Memory B cell (primary cell): ENCODE data around the gene CHST1.

ENCODE experiments used
- ATAC-seq: fragments of 150-1000 bp; cut with Tn5 transposase; 2 replicates; pipeline ENCODE4 v1.10.0; 2021; ENCODE audit warnings: low read depth, mild to moderate bottlenecking, moderate library complexity
- DNase-seq, 2 donors: peaks; one replicate each; pipeline ENCODE4 v3.0.0; 2022; ENCODE audit warnings: low spot score in 2 of 2
- H3K27ac Mint-ChIP-seq: one replicate; pipeline ENCODE4 v1.8.0; 2022; ENCODE audit warnings: mild to moderate bottlenecking, moderate library complexity, mixed read lengths
- H3K27me3 Mint-ChIP-seq: one replicate; pipeline ENCODE4 v1.8.0; 2022; ENCODE audit warnings: mixed read lengths
- H3K36me3 Mint-ChIP-seq: one replicate; pipeline ENCODE4 v1.8.0; 2022; ENCODE audit warnings: mild to moderate bottlenecking, mixed read lengths
- H3K4me1 Mint-ChIP-seq: one replicate; pipeline ENCODE4 v1.8.0; 2022; ENCODE audit warnings: mixed read lengths
- H3K4me3 Mint-ChIP-seq: one replicate; pipeline ENCODE4 v1.8.0; 2022; ENCODE audit warnings: mild to moderate bottlenecking, moderate library complexity, mixed read lengths
- H3K9me3 Mint-ChIP-seq: one replicate; pipeline ENCODE4 v1.8.0; 2022; ENCODE audit warnings: mixed read lengths

The CHST1 gene

GRCh38 chr11:45659031-45659817 is 6.2 kb downstream of the CHST1 start:
- ATAC-seq (no peak), DNase-seq (no peak)
- no peaks in the 10 kb centered on the region for H3K36me3 Mint-ChIP-seq
- peaks cover 29% of the 10 kb centered on the region for H3K27me3 Mint-ChIP-seq
- peaks cover 5% of the 10 kb centered on the region for H3K4me1 Mint-ChIP-seq
- no peaks in the 10 kb centered on the region for H3K9me3 Mint-ChIP-seq
- no peak overlapping the region for H3K4me3 Mint-ChIP-seq
- no peak overlapping the region for H3K27ac Mint-ChIP-seq

DNA sequence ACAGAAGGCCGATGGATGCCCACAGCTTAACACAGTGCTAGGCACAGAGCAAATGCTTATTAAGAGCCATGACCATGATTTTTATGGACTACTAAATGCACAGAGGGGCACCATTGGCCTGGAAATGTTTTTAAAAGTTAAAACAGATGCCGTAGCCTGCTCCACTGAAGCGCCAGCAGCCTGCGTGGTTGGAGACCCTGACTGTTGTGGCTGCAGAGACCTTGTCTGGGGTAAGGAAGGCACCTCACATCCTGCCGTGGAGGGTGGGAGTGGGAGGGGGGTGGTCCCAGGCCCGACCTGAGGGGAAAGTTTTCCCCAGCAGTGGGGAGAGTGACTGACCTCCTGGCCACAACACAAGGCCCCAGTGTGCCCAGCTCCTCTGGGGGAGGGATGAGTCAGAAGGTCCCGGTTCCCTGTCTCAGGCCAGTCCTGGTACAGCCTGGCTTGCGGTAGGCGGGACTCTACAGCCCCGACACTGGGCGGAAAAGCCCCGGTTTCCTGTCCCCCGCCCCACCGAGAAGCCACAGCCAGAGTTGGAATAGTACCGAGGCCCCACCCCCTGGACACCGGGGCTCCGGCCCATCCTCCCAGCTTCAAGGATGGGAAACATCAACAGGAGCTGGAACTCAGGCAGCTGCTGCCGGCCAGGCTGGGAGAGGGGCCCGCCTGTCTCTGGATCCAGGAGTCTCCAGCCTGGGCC is 7.0 kb downstream of the CHST1 start:
- Mint-ChIP-seq H3K4me1 (peaks cover 5% of the 10 kb centered on the region), H3K27me3 (peaks cover 29% of the 10 kb centered on the region), H3K27ac (no peak overlapping the region), H3K9me3 (no peaks in the 10 kb centered on the region), H3K4me3 (no peak overlapping the region), H3K36me3 (no peaks in the 10 kb centered on the region)
- ATAC-seq (no peak), DNase-seq (no peak)

- peaks cover 5% of the 10 kb centered on the region for H3K4me1 Mint-ChIP-seq
- H3K27me3 Mint-ChIP-seq, result peaks cover 26% of the 10 kb centered on the region
- H3K4me3 Mint-ChIP-seq, result no peak overlapping the region
- no peak for DNase-seq
- no peaks in the 10 kb centered on the region for H3K9me3 Mint-ChIP-seq
- H3K36me3 Mint-ChIP-seq, result no peaks in the 10 kb centered on the region
- ATAC-seq, result no peak
- H3K27ac Mint-ChIP-seq, result no peak overlapping the region
Measured at GRCh38 chr11:45657496-45658260, 7.7 kb downstream of the CHST1 start.

GRCh38 chr11:45655831-45656230 is 9.6 kb downstream of the CHST1 start:
- Mint-ChIP-seq H3K36me3 (no peaks in the 10 kb centered on the region), H3K27ac (no peak overlapping the region), H3K9me3 (no peaks in the 10 kb centered on the region), H3K27me3 (peaks cover 22% of the 10 kb centered on the region), H3K4me3 (no peak overlapping the region), H3K4me1 (peaks cover 5% of the 10 kb centered on the region)
- no peak for ATAC-seq
- no peak for DNase-seq

DNA sequence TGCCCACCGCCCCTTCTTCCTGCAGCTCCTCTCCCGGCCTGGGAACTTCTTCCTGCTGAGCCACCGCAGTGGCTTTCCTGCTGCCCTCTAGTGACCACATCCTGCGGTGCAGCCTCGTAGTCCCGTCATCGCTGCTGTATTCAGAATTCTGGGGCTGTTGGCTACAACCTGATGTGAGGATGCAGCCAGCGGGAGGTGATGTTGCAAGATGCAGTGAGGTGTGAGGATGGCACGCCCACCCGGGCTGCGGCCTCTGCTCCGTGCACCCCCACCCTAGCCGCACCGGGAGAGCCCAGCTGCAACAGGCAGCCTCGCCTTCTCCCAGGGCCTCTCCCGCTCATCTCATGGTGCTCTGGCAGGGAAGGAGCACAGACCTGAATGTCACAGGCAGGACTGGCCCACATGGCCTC is 10.1 kb downstream of the CHST1 start:
- Mint-ChIP-seq H3K4me1 (peaks cover 5% of the 10 kb centered on the region), H3K27ac (no peak overlapping the region), H3K4me3 (no peak overlapping the region), H3K9me3 (no peaks in the 10 kb centered on the region), H3K36me3 (no peaks in the 10 kb centered on the region), H3K27me3 (peaks cover 20% of the 10 kb centered on the region)
- peak; percentile 46 to 61 for DNase-seq
- peak; percentile 53 for ATAC-seq

DNA sequence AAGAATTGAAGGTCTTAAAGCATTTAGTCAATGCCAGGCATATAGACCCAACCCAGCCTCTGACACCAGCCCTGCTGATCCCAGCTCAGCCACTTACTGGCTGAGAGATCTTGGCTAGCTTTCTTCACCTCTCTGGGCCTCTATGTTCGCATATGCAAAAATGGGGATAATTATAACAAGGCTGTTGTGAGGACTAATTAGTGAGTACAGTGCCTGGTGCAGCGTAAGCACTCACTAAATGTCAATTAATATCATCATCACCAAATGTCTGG is 10.5 kb downstream of the CHST1 start:
- H3K9me3 Mint-ChIP-seq, result no peaks in the 10 kb centered on the region
- H3K27ac Mint-ChIP-seq, result no peak overlapping the region
- peaks cover 5% of the 10 kb centered on the region for H3K4me1 Mint-ChIP-seq
- H3K36me3 Mint-ChIP-seq, result no peaks in the 10 kb centered on the region
- no peak overlapping the region for H3K4me3 Mint-ChIP-seq
- H3K27me3 Mint-ChIP-seq, result peaks cover 16% of the 10 kb centered on the region
- DNase-seq (no peak), ATAC-seq (peak; percentile 10)

DNA sequence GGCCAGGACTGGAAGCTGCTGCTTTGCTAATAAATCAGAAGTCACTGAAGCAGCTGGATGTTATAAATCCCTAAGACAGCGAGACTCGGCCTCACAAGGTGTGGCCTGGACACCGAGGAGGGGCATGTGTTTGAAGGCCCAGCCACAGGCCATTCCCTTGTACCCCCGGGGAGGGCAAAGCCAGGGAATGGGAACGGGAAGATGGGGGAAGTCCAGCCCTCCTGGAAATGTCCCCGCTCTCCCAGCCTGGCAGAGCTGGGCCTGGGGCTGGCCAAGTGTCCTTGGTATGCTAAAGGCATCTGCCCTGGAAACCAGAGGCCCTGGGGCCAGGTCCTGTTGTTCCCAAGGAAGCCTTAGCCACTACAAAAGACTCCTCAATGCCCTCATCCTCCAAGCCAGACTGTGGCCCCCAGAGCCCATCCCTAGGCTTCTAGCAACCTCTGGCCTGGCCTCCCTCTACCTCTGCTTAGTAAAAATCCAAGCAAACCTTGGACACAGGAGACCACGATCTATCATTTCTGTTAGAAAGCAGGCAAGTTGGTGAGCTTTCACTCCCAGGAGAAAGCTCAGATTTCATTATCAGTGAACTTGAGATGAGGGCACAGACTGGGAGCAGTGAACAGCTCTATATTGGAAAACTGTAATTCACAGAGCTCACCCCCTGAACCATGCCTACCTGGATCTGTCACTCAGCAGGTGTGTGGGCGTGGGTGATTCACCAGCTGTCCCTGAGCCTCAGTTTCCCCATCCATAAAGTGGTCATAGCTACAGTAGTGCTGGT is 11.0 kb downstream of the CHST1 start:
- no peaks in the 10 kb centered on the region for H3K36me3 Mint-ChIP-seq
- DNase-seq, result no peak

DNA sequence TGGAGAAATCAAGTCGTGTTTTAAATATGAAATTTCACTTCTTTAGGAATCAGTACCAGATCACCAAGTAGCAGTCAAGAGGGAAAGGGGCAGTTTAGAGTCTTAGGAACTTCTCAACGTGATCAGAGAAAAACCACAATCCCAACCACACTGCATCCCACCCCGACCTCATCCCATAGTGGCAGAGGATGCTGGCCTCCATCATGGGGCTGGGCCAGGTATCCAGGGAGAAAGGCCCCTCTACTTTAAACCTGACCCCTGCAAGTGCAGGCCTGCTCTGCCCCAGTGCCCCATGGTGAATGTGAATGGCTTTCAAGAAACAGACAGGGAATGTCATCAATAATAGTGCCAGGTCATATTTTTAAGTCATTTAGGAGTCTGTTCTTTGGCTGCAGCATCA is 12.1 kb downstream of the CHST1 start:
- Mint-ChIP-seq H3K4me1 (peaks cover 5% of the 10 kb centered on the region), H3K27me3 (peaks cover 16% of the 10 kb centered on the region)
- no peak for ATAC-seq

More for the DNA sequence above, 11.0 kb downstream of the CHST1 start:
- peaks cover 16% of the 10 kb centered on the region for H3K27me3 Mint-ChIP-seq
- no peak overlapping the region for H3K4me3 Mint-ChIP-seq
- H3K27ac Mint-ChIP-seq, result no peak overlapping the region
- no peak for ATAC-seq
- H3K9me3 Mint-ChIP-seq, result no peaks in the 10 kb centered on the region
- peaks cover 5% of the 10 kb centered on the region for H3K4me1 Mint-ChIP-seq

DNA sequence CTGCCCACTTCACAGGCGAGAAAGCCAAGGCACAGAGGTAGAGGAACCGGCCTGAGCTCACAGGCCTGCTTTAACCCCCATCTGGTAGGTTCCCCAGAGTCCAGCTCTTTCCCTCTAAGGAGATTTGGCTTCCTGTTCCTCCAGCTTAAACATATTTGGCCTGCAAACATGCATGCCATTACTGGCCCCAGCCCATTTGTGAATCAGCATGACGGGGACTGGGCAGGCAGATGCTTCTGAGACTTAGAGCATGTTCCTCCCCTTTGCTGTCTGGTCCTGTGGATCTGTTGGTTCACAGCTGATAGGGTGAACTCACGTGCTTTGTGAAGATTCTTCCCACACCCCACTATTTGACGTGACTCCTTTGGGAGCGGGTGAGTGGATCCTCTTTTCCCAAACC is 12.6 kb downstream of the CHST1 start:
- DNase-seq (no peak), ATAC-seq (no peak)
- H3K4me3 Mint-ChIP-seq, result no peak overlapping the region
- H3K27ac Mint-ChIP-seq, result no peak overlapping the region
- H3K4me1 Mint-ChIP-seq, result peaks cover 5% of the 10 kb centered on the region
- H3K36me3 Mint-ChIP-seq, result no peaks in the 10 kb centered on the region
- peaks cover 16% of the 10 kb centered on the region for H3K27me3 Mint-ChIP-seq
- no peaks in the 10 kb centered on the region for H3K9me3 Mint-ChIP-seq

More for the DNA sequence above, 12.1 kb downstream of the CHST1 start:
- no peaks in the 10 kb centered on the region for H3K9me3 Mint-ChIP-seq
- H3K27ac Mint-ChIP-seq, result no peak overlapping the region
- H3K36me3 Mint-ChIP-seq, result no peaks in the 10 kb centered on the region
- no peak overlapping the region for H3K4me3 Mint-ChIP-seq
- DNase-seq, result no peak

GRCh38 chr11:45651841-45652749 is 13.3 kb downstream of the CHST1 start:
- Mint-ChIP-seq H3K27me3 (peaks cover 19% of the 10 kb centered on the region), H3K4me1 (peaks cover 5% of the 10 kb centered on the region), H3K9me3 (no peaks in the 10 kb centered on the region), H3K36me3 (no peaks in the 10 kb centered on the region), H3K27ac (no peak overlapping the region), H3K4me3 (no peak overlapping the region)
- DNase-seq (no peak), ATAC-seq (no peak)

- no peaks in the 10 kb centered on the region for H3K36me3 Mint-ChIP-seq
- DNase-seq (no peak), ATAC-seq (no peak)
- H3K27ac Mint-ChIP-seq, result no peak overlapping the region
- no peak overlapping the region for H3K4me3 Mint-ChIP-seq
- peaks cover 5% of the 10 kb centered on the region for H3K4me1 Mint-ChIP-seq
- H3K9me3 Mint-ChIP-seq, result no peaks in the 10 kb centered on the region
- H3K27me3 Mint-ChIP-seq, result peaks cover 16% of the 10 kb centered on the region
Measured at GRCh38 chr11:45651156-45651555, 14.3 kb downstream of the CHST1 start.

- no peak overlapping the region for H3K27ac Mint-ChIP-seq
- H3K4me1 Mint-ChIP-seq, result peaks cover 5% of the 10 kb centered on the region
- H3K27me3 Mint-ChIP-seq, result peaks cover 13% of the 10 kb centered on the region
- H3K36me3 Mint-ChIP-seq, result no peaks in the 10 kb centered on the region
- H3K9me3 Mint-ChIP-seq, result no peaks in the 10 kb centered on the region
- DNase-seq, result no peak
- ATAC-seq, result no peak
- H3K4me3 Mint-ChIP-seq, result no peak overlapping the region
Measured at GRCh38 chr11:45650166-45651095, 15.0 kb downstream of the CHST1 start.
